MM.1S (cell line): ENCODE measurements around the gene SDF4.

Source experiments
- EZH2 ChIP-seq: fragments of 300-600 bp; sonication (generic); optimal IDR thresholded peaks from 2 replicates; pipeline ENCODE3; 2017; ENCODE audit warnings: low read depth, mild to moderate bottlenecking, antibody characterized with exemption, low read length, mixed read lengths
- EZH2phosphoT487 ChIP-seq: fragments of 300-600 bp; sonication (generic); IDR thresholded peaks from 2 replicates; pipeline ENCODE4 v1.6.1; 2018; ENCODE audit warnings: antibody characterized with exemption, low read length
- TF ChIP-seq, protein P1 (sequence below): fragments of 300-600 bp; sonication (generic); IDR thresholded peaks from 2 replicates; pipeline ENCODE4 v1.5.1; 2016; ENCODE audit warnings: antibody characterized with exemption, low read length, mixed read lengths

DNA sequence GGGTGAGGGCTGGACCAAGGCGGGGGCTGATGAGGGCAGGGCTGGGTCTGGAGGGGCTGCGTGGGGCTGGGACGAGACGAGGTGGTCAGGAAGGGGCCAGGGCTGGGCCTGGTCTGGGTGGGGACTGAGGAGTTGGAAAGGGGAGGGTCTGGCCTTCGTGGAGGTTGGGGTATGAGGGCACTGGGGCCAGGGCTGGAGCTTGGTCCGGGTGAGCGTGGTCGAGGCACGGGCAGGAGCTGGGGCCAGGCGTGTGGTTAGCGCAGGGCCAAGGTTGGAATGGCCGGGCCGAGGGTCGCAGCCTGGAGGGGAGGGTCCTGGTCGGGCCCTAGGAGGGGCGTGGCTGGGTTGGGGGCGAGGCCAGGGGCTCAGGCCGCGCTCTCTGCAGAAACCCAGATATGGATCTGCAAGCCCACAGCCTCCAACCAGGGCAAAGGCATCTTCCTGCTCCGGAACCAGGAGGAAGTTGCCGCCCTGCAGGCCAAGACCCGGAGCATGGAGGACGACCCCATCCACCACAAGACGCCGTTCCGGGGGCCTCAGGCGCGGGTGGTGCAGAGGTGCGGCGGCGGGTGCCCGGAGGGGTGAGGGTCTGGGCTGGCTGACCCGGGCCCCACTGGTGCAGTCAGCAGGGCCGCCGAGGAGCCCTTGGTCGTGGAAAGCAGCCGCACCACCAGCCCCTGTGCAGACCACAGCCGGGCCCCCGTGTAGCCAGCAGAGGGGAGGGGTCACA is 49.1 kb downstream of the SDF4 start:
- TF ChIP-seq, protein P1, sequence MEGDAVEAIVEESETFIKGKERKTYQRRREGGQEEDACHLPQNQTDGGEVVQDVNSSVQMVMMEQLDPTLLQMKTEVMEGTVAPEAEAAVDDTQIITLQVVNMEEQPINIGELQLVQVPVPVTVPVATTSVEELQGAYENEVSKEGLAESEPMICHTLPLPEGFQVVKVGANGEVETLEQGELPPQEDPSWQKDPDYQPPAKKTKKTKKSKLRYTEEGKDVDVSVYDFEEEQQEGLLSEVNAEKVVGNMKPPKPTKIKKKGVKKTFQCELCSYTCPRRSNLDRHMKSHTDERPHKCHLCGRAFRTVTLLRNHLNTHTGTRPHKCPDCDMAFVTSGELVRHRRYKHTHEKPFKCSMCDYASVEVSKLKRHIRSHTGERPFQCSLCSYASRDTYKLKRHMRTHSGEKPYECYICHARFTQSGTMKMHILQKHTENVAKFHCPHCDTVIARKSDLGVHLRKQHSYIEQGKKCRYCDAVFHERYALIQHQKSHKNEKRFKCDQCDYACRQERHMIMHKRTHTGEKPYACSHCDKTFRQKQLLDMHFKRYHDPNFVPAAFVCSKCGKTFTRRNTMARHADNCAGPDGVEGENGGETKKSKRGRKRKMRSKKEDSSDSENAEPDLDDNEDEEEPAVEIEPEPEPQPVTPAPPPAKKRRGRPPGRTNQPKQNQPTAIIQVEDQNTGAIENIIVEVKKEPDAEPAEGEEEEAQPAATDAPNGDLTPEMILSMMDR = no peak
- TF ChIP-seq EZH2 = no peak
- TF ChIP-seq EZH2phosphoT487 = no peak
